GM12878 (cell line): Measurements from ENCODE around the gene CEP76. TPM values are rescaled to one million over a fixed set of nuclear protein-coding genes. Genes with fewer than 3 reads are reported as not detected.

Experiments used
- ATAC-seq: fragments of 200-7000 bp; cut with Tn5 transposase; 3 replicates; pipeline ENCODE4 v1.9.1; 2020; ENCODE audit warnings: mild to moderate bottlenecking, moderate library complexity
- BruUV-seq: library from RNA; stranded (reverse); fragments of 400-500 nt; replicated peaks from 2 replicates; lab custom pipeline; 2021; lab: Mats Ljungman, UMichigan
- CTCF ChIA-PET: fragments of 300-600 bp; sonication (Branson Sonifier 250); formaldehyde crosslinking; extraction: SDS; loops from one replicate; lab custom pipeline; 2021; ENCODE audit warnings: inconsistent platforms; lab: Yijun Ruan, JAX
- POLR2A ChIA-PET: fragments of 350-600 bp; formaldehyde crosslinking; extraction: SDS; loops from one replicate; lab custom pipeline; 2021; ENCODE audit warnings: inconsistent platforms; lab: Charles Lee
- RAD21 ChIA-PET: fragments of 300-600 bp; sonication (Branson Sonifier 250); formaldehyde crosslinking; loops from one replicate; lab custom pipeline; 2023; ENCODE audit warnings: antibody characterized with exemption; ENCODE audit not compliant: unreplicated experiment; lab: Charles Lee
- SMC1A ChIA-PET: fragments of 300-600 bp; sonication (Branson Sonifier 250); formaldehyde crosslinking; loops from one replicate; lab custom pipeline; 2023; ENCODE audit not compliant: unreplicated experiment, uncharacterized antibody; lab: Charles Lee
- DNase-seq: peaks from one replicate; pipeline ENCODE4 v3.0.0-alpha.2; 2011; ENCODE audit warnings: low read depth, low spot score
- FAIRE-seq: peaks from 3 replicates; lab custom pipeline; 2011; peaks lifted over from hg19 to GRCh38; lab: Jason Lieb, UNC
- H2AFZ ChIP-seq: 2 replicates; pipeline ENCODE4 v1.6.0; 2011; ENCODE audit warnings: low read depth, low read length, control low read depth; ENCODE audit not compliant: control insufficient read depth
- H3K27ac ChIP-seq: 2 replicates; pipeline ENCODE4 v1.5.1; 2011; ENCODE audit warnings: control low read depth; ENCODE audit not compliant: control insufficient read depth, insufficient read depth
- H3K27me3 ChIP-seq, 2 experiments: replicated peaks in 1 of 2; 2 replicates each; pipeline versions ENCODE4 v1.6.0 to v1.6.1; 2011; ENCODE audit warnings: low read length in 1 of 2; ENCODE audit not compliant: control insufficient read depth in 2 of 2, insufficient read depth in 2 of 2
- H3K36me3 ChIP-seq, 2 experiments: 2 replicates each; pipeline ENCODE4 v1.5.1; 2011; ENCODE audit warnings: low read length in 1 of 2; ENCODE audit not compliant: control insufficient read depth in 2 of 2, insufficient read depth in 2 of 2
- H3K4me1 ChIP-seq: 2 replicates; pipeline ENCODE4 v1.6.1; 2011; ENCODE audit warnings: mild to moderate bottlenecking, low read length, moderate library complexity, mixed read lengths; ENCODE audit not compliant: control insufficient read depth, insufficient read depth
- H3K4me2 ChIP-seq: 2 replicates; pipeline ENCODE4 v1.6.0; 2011; ENCODE audit warnings: control low read depth; ENCODE audit not compliant: control insufficient read depth, insufficient read depth
- H3K4me3 ChIP-seq: fragments of 200-600 bp; sonication (generic); 2 replicates; pipeline ENCODE4 v1.5.1; 2016
- H3K79me2 ChIP-seq: 2 replicates; pipeline ENCODE4 v1.6.0; 2011; ENCODE audit warnings: low read length; ENCODE audit not compliant: control insufficient read depth, insufficient read depth
- H3K9ac ChIP-seq: 2 replicates; pipeline ENCODE4 v1.8.0; 2011; ENCODE audit warnings: low read length, control low read depth, mixed read lengths; ENCODE audit not compliant: control insufficient read depth, insufficient read depth
- H3K9me3 ChIP-seq: replicated peaks from 3 replicates; pipeline ENCODE4 v1.5.1; 2011; ENCODE audit warnings: mild to moderate bottlenecking, low read length; ENCODE audit not compliant: control insufficient read depth, insufficient read depth
- H4K20me1 ChIP-seq: 2 replicates; pipeline ENCODE4 v1.6.0; 2011; ENCODE audit not compliant: control insufficient read depth, insufficient read depth
- BHLHE40 ChIP-seq, 2 experiments: fragments of 450-650 bp in 1 of 2; IDR thresholded peaks; 2 replicates each; pipeline ENCODE4 v1.6.1; 2011 to 2017; ENCODE audit warnings: low read depth in 2 of 2, borderline replicate concordance in 1 of 2, improper control_type of control experiment in 1 of 2, low read length in 1 of 2, mild to moderate bottlenecking in 1 of 2
- BRCA1 ChIP-seq: IDR thresholded peaks from 2 replicates; pipeline ENCODE4 v1.6.1; 2011; ENCODE audit warnings: low read depth, low read length, improper control_type of control experiment
- ZSCAN29 ChIP-seq: fragments of 450-650 bp; IDR thresholded peaks from 2 replicates; pipeline ENCODE4 v1.6.1; 2017; ENCODE audit warnings: mild to moderate bottlenecking, moderate library complexity
- WGBS: methylation state at CpG from one replicate; pipeline ENCODE4 v1.1.6; 2016; ENCODE audit warnings: low lambda C conversion rate; ENCODE audit not compliant: insufficient replicate concordance, insufficient coverage; ENCODE audit errors: missing lambda C conversion rate; 5-methylcytosine and 5-hydroxymethylcytosine counted together
- in situ Hi-C: fragments of 300-500 bp; cut with MboI; formaldehyde crosslinking; loops from 9 replicates; pipeline ENCODE4 v1.14.3; 2018; ENCODE audit warnings: mixed read lengths
- intact Hi-C: fragments of 100-400 bp; cut with micrococcal nuclease; formaldehyde crosslinking; loops from one replicate; pipeline ENCODE4 v1.14.2; 2022; ENCODE audit not compliant: unreplicated experiment
- polyA plus RNA-seq, 11 experiments: library from polyadenylated mRNA; depleted of rRNA in 4 of 11; unstranded in 6 of 11; stranded (reverse) in 5 of 11; fragments of >200 nt; fragmentation: Nextera tagmentation in 4 of 11; fragmentation: Illumina TruSeq in 1 of 11; extraction: Ambion mirVana in 4 of 11; extraction: Trizol in 1 of 11; gene quantifications; 1 replicate in 1 of 11; 2 replicates in 10 of 11; pipeline versions ENCODE4 v1.2.1 to v1.2.3, GENCODE V29; 2011 to 2016; ENCODE audit warnings: inconsistent platforms in 2 of 11, missing spikeins in 2 of 11, low read depth in 1 of 11
- total RNA-seq, 4 experiments: library from RNA; depleted of rRNA in 3 of 4; stranded (reverse); fragments of >200 nt in 3 of 4; fragmentation: Illumina TruSeq in 1 of 4; extraction: Trizol in 1 of 4; gene quantifications; 2 replicates each; pipeline versions ENCODE4 v1.2.1 to v1.2.3, GENCODE V29; 2013 to 2021
- TF ChIP-seq, protein P1 (sequence below): fragments of 450-650 bp; IDR thresholded peaks from 2 replicates; pipeline ENCODE4 v1.6.1; 2017; ENCODE audit warnings: antibody characterized with exemption, mild to moderate bottlenecking, moderate library complexity
- TF ChIP-seq, protein P2 (sequence below): IDR thresholded peaks from 2 replicates; pipeline ENCODE4 v1.6.1; 2011; ENCODE audit warnings: low read depth, mild to moderate bottlenecking, low read length, moderate library complexity, borderline replicate concordance; ENCODE audit errors: extremely low read depth
- TF ChIP-seq, protein P3 (sequence below): IDR thresholded peaks from 2 replicates; pipeline ENCODE4 v1.6.1; 2011; ENCODE audit warnings: borderline replicate concordance, low read depth, mild to moderate bottlenecking, moderate library complexity, low read length; ENCODE audit not compliant: insufficient read depth, poor library complexity, severe bottlenecking

CEP76 gene
- total and polyA plus RNA-seq, 10 of the 15 experiments (the other 5 are each of a cell fraction or from before 2014, with no cell fraction given), result 3.9 to 14.9 (median 13.2) TPM

DNA sequence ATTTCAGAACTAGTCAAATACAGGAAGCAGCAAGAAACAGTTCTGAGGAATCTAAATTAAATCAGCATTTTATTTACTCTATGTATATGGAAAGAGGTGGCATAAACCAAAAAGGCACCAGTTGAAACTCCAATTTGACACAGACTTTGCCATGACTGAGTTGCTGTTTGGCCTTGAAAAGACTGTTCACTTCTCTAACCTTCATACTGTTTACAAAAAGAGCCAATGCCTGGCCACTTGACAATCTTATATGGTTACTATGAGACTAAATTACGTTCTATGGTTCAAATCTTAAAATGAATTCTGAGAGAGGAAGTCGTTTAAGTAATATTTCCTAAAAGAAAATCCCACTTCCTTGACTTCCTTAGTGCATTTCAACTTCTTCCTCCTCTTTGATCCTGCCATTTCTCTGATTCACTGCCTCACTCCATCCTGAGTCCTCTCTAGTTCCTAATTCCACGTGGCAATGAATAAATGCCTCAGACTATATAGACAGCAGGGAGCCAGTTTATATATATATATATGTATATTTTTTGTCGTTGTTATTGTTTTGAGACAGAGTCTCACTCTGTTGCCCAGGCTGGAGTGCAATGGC is 13.2 kb downstream of the CEP76 start:
- H3K79me2 ChIP-seq, result no peaks in the 10 kb centered on the region
- no peaks in the 10 kb centered on the region for H3K9me3 ChIP-seq
- no peaks in the 10 kb centered on the region for H3K27me3 ChIP-seq
- in situ Hi-C loops (no loop called here), intact Hi-C loops (no loop called here)
- no peaks in the 10 kb centered on the region for H4K20me1 ChIP-seq
- no TSS peak for BruUV-seq
- H3K4me1 ChIP-seq, result no peaks in the 10 kb centered on the region
- DNase-seq (no peak), ATAC-seq (no peak), FAIRE-seq (no peak)
- H3K4me2 ChIP-seq, result no peak overlapping the region
- ChIA-PET SMC1A (no interaction called here), RAD21 (no interaction called here), POLR2A (no interaction called here), CTCF (no interaction called here)
- WGBS, result 97% methylated on average over 4 of the region's 4 CpGs
- no peak overlapping the region for H3K4me3 ChIP-seq
- peaks cover 0 to 2% of the 10 kb centered on the region in 2 experiments; a peak in 1 of 4 replicates for H3K36me3 ChIP-seq
- TF ChIP-seq, protein P1, sequence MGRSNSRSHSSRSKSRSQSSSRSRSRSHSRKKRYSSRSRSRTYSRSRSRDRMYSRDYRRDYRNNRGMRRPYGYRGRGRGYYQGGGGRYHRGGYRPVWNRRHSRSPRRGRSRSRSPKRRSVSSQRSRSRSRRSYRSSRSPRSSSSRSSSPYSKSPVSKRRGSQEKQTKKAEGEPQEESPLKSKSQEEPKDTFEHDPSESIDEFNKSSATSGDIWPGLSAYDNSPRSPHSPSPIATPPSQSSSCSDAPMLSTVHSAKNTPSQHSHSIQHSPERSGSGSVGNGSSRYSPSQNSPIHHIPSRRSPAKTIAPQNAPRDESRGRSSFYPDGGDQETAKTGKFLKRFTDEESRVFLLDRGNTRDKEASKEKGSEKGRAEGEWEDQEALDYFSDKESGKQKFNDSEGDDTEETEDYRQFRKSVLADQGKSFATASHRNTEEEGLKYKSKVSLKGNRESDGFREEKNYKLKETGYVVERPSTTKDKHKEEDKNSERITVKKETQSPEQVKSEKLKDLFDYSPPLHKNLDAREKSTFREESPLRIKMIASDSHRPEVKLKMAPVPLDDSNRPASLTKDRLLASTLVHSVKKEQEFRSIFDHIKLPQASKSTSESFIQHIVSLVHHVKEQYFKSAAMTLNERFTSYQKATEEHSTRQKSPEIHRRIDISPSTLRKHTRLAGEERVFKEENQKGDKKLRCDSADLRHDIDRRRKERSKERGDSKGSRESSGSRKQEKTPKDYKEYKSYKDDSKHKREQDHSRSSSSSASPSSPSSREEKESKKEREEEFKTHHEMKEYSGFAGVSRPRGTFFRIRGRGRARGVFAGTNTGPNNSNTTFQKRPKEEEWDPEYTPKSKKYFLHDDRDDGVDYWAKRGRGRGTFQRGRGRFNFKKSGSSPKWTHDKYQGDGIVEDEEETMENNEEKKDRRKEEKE, result no peak
- TF ChIP-seq BRCA1 (no peak), ZSCAN29 (no peak), BHLHE40 (IDR thresholded peaks at IDR 0.05; ENCODE audit: borderline replicate concordance in 1 of 2, low read depth in 2 of 2, low read length in 1 of 2) (no peak)
- TF ChIP-seq, protein P2, sequence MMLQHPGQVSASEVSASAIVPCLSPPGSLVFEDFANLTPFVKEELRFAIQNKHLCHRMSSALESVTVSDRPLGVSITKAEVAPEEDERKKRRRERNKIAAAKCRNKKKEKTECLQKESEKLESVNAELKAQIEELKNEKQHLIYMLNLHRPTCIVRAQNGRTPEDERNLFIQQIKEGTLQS, result no peak
- TF ChIP-seq, protein P3, sequence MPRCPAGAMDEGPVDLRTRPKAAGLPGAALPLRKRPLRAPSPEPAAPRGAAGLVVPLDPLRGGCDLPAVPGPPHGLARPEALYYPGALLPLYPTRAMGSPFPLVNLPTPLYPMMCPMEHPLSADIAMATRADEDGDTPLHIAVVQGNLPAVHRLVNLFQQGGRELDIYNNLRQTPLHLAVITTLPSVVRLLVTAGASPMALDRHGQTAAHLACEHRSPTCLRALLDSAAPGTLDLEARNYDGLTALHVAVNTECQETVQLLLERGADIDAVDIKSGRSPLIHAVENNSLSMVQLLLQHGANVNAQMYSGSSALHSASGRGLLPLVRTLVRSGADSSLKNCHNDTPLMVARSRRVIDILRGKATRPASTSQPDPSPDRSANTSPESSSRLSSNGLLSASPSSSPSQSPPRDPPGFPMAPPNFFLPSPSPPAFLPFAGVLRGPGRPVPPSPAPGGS, result no peak
- no peak overlapping the region for H2AFZ ChIP-seq
- no peak overlapping the region for H3K27ac ChIP-seq
- H3K9ac ChIP-seq, result no peak overlapping the region
